MM.1S (cell line): Measurements from ENCODE around the gene NRG2.

ENCODE experiments used
- DNase-seq: peaks from one replicate; pipeline ENCODE4 v3.0.0-alpha.2; 2015
- H2AFZ ChIP-seq: fragments of 300-600 bp; sonication (generic); 2 replicates; pipeline ENCODE4 v1.6.0; 2016; ENCODE audit warnings: antibody characterized with exemption, low read length
- H3F3A ChIP-seq: fragments of 300-600 bp; sonication (generic); 2 replicates; pipeline ENCODE4 v1.6.1; 2016; ENCODE audit warnings: mild to moderate bottlenecking, antibody characterized with exemption, low read length, moderate library complexity, mixed read lengths; ENCODE audit not compliant: insufficient read depth
- H3K27ac ChIP-seq: fragments of 300-600 bp; sonication (generic); 2 replicates; pipeline ENCODE4 v1.5.1; 2016; ENCODE audit warnings: mild to moderate bottlenecking, low read length
- H3K27me3 ChIP-seq: fragments of 300-600 bp; sonication (generic); replicated peaks from 2 replicates; pipeline ENCODE4 v1.6.0; 2016; ENCODE audit warnings: low read length; ENCODE audit not compliant: insufficient read depth
- H3K36me3 ChIP-seq: fragments of 300-600 bp; sonication (generic); replicated peaks from 2 replicates; pipeline ENCODE4 v1.6.1; 2016; ENCODE audit warnings: mild to moderate bottlenecking, low read length, mixed read lengths; ENCODE audit not compliant: insufficient read depth
- H3K4me1 ChIP-seq: fragments of 300-600 bp; sonication (generic); 2 replicates; pipeline ENCODE4 v1.6.1; 2016; ENCODE audit warnings: low read length, mixed read lengths
- H3K4me2 ChIP-seq: fragments of 300-600 bp; sonication (generic); 2 replicates; pipeline ENCODE4 v1.6.0; 2016; ENCODE audit warnings: low read depth, low read length
- H3K4me3 ChIP-seq: fragments of 300-600 bp; sonication (generic); 2 replicates; pipeline ENCODE4 v1.5.1; 2016; ENCODE audit warnings: low read length, mixed read lengths
- H3K79me2 ChIP-seq: fragments of 300-600 bp; sonication (generic); 2 replicates; pipeline ENCODE4 v1.6.1; 2016; ENCODE audit warnings: mixed run types, low read length, mixed read lengths
- H3K9ac ChIP-seq: fragments of 300-600 bp; sonication (generic); 2 replicates; pipeline ENCODE4 v1.6.1; 2016; ENCODE audit warnings: low read length, mixed read lengths
- H3K9me2 ChIP-seq: fragments of 300-600 bp; sonication (generic); replicated peaks from 2 replicates; pipeline ENCODE4 v1.6.1; 2016; ENCODE audit warnings: mild to moderate bottlenecking, low read length, mixed read lengths; ENCODE audit not compliant: insufficient read depth
- H3K9me3 ChIP-seq: fragments of 300-600 bp; sonication (generic); replicated peaks from 2 replicates; pipeline ENCODE4 v1.6.1; 2016; ENCODE audit warnings: mild to moderate bottlenecking, low read length, mixed read lengths; ENCODE audit not compliant: insufficient read depth
- H4K20me1 ChIP-seq: fragments of 300-600 bp; sonication (generic); 2 replicates; pipeline ENCODE4 v1.6.1; 2016; ENCODE audit warnings: mild to moderate bottlenecking, low read length, moderate library complexity, mixed read lengths; ENCODE audit not compliant: insufficient read depth
- EZH2 ChIP-seq: fragments of 300-600 bp; sonication (generic); optimal IDR thresholded peaks from 2 replicates; pipeline ENCODE3; 2017; ENCODE audit warnings: low read depth, mild to moderate bottlenecking, antibody characterized with exemption, low read length, mixed read lengths
- EZH2phosphoT487 ChIP-seq: fragments of 300-600 bp; sonication (generic); IDR thresholded peaks from 2 replicates; pipeline ENCODE4 v1.6.1; 2018; ENCODE audit warnings: antibody characterized with exemption, low read length
- TF ChIP-seq, protein P1 (sequence below): fragments of 300-600 bp; sonication (generic); IDR thresholded peaks from 2 replicates; pipeline ENCODE4 v1.5.1; 2016; ENCODE audit warnings: antibody characterized with exemption, low read length, mixed read lengths

NRG2 gene

DNA sequence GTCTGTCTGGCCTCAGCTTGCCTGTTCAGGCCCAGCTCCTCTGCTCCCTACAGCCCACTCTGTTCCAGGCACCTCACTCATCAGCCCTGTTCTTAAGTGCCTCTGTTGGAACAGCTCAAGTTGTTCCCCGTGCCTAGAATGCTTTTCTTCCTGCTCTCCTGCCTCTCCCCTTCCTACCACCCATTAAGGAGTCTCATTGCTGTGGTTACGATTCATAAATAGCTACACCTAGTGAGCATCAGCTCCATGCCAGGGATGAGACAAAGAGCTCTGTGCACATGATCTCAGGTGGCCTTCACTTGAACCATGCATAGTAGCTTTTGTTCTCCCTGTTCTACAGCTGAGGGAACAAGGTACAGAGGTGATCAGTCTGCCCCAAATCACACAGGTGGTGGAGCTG, 193.2 kb downstream of the NRG2 start:
- peaks cover 37% of the 10 kb centered on the region for H3K27me3 ChIP-seq
- no peaks in the 10 kb centered on the region for H4K20me1 ChIP-seq
- H3K4me3 ChIP-seq, result no peak overlapping the region
- no peaks in the 10 kb centered on the region for H3K9me3 ChIP-seq
- H3K4me2 ChIP-seq, result no peak overlapping the region
- no peak for TF ChIP-seq EZH2phosphoT487
- TF ChIP-seq, protein P1, sequence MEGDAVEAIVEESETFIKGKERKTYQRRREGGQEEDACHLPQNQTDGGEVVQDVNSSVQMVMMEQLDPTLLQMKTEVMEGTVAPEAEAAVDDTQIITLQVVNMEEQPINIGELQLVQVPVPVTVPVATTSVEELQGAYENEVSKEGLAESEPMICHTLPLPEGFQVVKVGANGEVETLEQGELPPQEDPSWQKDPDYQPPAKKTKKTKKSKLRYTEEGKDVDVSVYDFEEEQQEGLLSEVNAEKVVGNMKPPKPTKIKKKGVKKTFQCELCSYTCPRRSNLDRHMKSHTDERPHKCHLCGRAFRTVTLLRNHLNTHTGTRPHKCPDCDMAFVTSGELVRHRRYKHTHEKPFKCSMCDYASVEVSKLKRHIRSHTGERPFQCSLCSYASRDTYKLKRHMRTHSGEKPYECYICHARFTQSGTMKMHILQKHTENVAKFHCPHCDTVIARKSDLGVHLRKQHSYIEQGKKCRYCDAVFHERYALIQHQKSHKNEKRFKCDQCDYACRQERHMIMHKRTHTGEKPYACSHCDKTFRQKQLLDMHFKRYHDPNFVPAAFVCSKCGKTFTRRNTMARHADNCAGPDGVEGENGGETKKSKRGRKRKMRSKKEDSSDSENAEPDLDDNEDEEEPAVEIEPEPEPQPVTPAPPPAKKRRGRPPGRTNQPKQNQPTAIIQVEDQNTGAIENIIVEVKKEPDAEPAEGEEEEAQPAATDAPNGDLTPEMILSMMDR, result no peak
- TF ChIP-seq EZH2, result no peak
- H3K36me3 ChIP-seq, result no peaks in the 10 kb centered on the region
- no peaks in the 10 kb centered on the region for H3K9me2 ChIP-seq
- H3K9ac ChIP-seq, result no peak overlapping the region
- H3K4me1 ChIP-seq, result no peaks in the 10 kb centered on the region
- no peak for DNase-seq
- no peaks in the 10 kb centered on the region for H3K79me2 ChIP-seq
- H3K27ac ChIP-seq, result no peak overlapping the region
- H2AFZ ChIP-seq, result no peak overlapping the region
- no peaks in the 10 kb centered on the region for H3F3A ChIP-seq

DNA sequence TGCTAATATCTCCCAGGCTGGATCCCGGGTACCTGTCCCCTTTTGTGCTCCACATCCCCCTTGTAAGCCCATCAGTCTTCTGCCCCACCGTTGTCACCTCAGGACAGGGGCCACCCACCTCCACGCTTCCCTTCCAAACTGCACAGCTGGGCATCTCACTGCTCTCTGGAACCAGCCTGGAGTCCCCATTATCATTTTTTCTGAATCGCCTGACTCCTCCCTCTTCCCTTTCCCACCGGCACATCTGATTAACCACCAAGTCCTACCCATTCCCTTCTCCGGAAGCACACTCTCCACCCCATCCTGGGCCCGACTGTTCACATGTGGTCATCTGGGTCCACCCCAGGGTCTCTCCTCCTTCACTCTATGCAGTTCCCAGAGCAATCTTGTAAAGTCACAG, 193.6 kb downstream of the NRG2 start:
- no peak overlapping the region for H2AFZ ChIP-seq
- no peaks in the 10 kb centered on the region for H4K20me1 ChIP-seq
- no peak overlapping the region for H3K4me3 ChIP-seq
- H3K9me2 ChIP-seq, result no peaks in the 10 kb centered on the region
- no peaks in the 10 kb centered on the region for H3K36me3 ChIP-seq
- H3F3A ChIP-seq, result no peaks in the 10 kb centered on the region
- H3K9ac ChIP-seq, result no peak overlapping the region
- no peak overlapping the region for H3K27ac ChIP-seq
- no peaks in the 10 kb centered on the region for H3K9me3 ChIP-seq
- no peak for TF ChIP-seq EZH2
- TF ChIP-seq, protein P1, result no peak
- peaks cover 40% of the 10 kb centered on the region for H3K27me3 ChIP-seq
- H3K4me1 ChIP-seq, result no peaks in the 10 kb centered on the region
- H3K79me2 ChIP-seq, result no peaks in the 10 kb centered on the region
- DNase-seq, result no peak
- H3K4me2 ChIP-seq, result no peak overlapping the region

DNA sequence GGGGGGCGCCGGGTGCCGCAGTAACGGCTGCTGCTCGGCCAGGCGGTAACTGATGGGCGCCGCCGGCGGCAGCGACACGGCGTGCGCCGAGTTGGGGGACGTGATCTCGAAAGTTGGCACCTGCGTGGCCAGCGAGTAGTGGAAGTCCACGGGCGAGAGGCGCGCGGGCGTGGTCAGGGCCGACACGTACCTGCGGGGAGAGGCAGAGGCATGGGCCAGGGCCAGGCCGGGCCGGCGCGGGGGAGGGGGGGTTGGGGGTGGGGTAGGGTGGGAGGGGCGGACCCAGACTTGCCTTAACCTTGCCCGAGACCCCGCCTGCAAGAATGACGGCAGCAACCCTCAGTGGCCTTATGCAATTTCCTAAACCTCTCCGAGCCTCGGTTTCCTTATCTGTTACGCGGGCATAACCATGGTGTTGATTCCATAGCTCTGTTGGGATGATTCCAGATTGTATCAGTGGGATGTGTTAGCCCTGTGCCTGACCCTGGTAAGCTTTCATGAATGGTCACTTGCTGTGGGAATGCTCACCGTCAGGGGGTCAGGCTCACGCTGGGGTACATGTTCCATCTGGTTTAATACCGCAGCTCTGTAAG, 194.5 kb downstream of the NRG2 start:
- no peak overlapping the region for H3K9ac ChIP-seq
- no peak overlapping the region for H2AFZ ChIP-seq

More for the DNA sequence above, 194.5 kb downstream of the NRG2 start:
- H3K9me3 ChIP-seq, result no peaks in the 10 kb centered on the region
- no peaks in the 10 kb centered on the region for H3K4me1 ChIP-seq
- no peak overlapping the region for H3K27ac ChIP-seq
- no peak for DNase-seq
- H3F3A ChIP-seq, result no peaks in the 10 kb centered on the region
- TF ChIP-seq, protein P1, result no peak
- TF ChIP-seq EZH2phosphoT487, result no peak
- TF ChIP-seq EZH2, result no peak
- H3K36me3 ChIP-seq, result no peaks in the 10 kb centered on the region
- no peak overlapping the region for H3K4me3 ChIP-seq
- H4K20me1 ChIP-seq, result no peaks in the 10 kb centered on the region
- H3K9me2 ChIP-seq, result no peaks in the 10 kb centered on the region
- H3K4me2 ChIP-seq, result no peak overlapping the region
- peaks cover 41% of the 10 kb centered on the region for H3K27me3 ChIP-seq
- no peaks in the 10 kb centered on the region for H3K79me2 ChIP-seq
